Stomach smooth muscle (tissue), 2 donors: ENCODE measurements around the gene ILDR2.

Experiments used
- H3K27ac ChIP-seq: one replicate; pipeline ENCODE4 v1.7.0; 2013; ENCODE audit warnings: mild to moderate bottlenecking, low read length, inconsistent platforms
- H3K27me3 ChIP-seq, 2 donors: one replicate each; pipeline ENCODE4 v1.7.0; 2013; ENCODE audit warnings: low read length in 2 of 2; ENCODE audit not compliant: insufficient read depth in 2 of 2, control insufficient read depth in 1 of 2
- H3K36me3 ChIP-seq, 2 donors: one replicate each; pipeline ENCODE4 v1.7.0; 2013; ENCODE audit warnings: low read length in 2 of 2; ENCODE audit not compliant: control insufficient read depth in 2 of 2, insufficient read depth in 2 of 2
- H3K4me1 ChIP-seq: one replicate; pipeline ENCODE4 v1.7.0; 2013; ENCODE audit warnings: low read length; ENCODE audit not compliant: control insufficient read depth, insufficient read depth
- H3K4me3 ChIP-seq, 2 donors: one replicate each; pipeline ENCODE4 v1.7.0; 2013; ENCODE audit warnings: low read length in 2 of 2
- H3K9ac ChIP-seq, 2 donors: one replicate each; pipeline ENCODE4 v1.7.0; 2013; ENCODE audit warnings: low read length in 2 of 2, mild to moderate bottlenecking in 1 of 2
- H3K9me3 ChIP-seq, 2 donors: one replicate each; pipeline ENCODE4 v1.7.0; 2013; ENCODE audit warnings: low read length in 2 of 2; ENCODE audit not compliant: control insufficient read depth in 2 of 2
- donor health status: healthy.
- donor health status: Pancreatic carcinoma.

ILDR2 gene

DNA sequence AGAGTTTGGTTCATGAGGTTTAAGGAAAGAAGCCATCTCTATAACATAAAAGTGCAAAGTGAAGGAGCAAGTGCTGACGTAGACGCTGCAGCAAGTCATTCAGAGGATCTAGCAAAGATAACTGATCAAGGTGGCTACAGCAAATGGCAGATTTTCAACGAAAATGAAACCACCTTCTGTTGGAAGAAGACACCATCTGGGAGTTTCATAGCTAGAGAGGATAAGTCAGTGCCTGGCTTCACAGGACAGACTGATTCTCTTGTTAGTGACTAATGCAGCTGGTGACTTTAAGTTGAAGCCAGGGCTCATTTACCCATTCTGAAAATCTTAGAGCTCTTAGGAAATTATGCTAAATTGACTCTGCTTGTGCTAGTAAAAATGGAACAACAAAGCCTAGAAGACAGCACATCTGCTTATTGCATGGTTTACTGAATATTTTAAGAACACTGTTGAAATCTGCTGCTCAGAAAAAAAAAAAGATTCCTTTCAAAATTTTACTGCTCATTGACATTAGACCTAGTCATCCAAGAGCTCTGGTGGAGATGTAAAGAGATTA lies 24.2 kb upstream of the ILDR2 start:
- Histone ChIP-seq H3K4me3 (no peak overlapping the region), H3K27me3 (no peaks in the 10 kb centered on the region), H3K9ac (no peak overlapping the region), H3K36me3 (no peaks in the 10 kb centered on the region), H3K9me3 (no peaks in the 10 kb centered on the region), H3K27ac (no peak overlapping the region), H3K4me1 (no peaks in the 10 kb centered on the region)

DNA sequence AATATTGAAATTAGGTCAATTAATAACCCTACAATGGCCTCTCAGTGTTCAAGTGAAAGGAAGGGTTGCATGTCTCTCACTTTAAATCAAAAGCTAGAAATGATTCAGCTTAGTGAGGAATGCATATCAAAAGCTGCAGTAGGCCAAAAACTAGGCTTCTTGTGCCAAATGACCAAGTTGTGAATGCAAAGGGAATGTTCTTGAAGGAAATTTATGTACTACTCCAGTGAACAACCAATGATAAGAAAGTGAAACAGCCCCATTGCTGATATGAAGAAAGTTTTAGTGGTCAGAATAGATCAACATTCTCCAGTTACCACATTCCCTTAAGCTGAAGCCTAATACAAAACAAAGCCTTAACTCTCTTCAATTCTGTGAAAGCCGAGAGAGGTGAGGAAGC lies 23.7 kb upstream of the ILDR2 start:
- Histone ChIP-seq H3K27me3 (no peaks in the 10 kb centered on the region), H3K4me1 (no peaks in the 10 kb centered on the region), H3K27ac (no peak overlapping the region), H3K9ac (no peak overlapping the region), H3K4me3 (no peak overlapping the region), H3K9me3 (no peaks in the 10 kb centered on the region), H3K36me3 (no peaks in the 10 kb centered on the region)

DNA sequence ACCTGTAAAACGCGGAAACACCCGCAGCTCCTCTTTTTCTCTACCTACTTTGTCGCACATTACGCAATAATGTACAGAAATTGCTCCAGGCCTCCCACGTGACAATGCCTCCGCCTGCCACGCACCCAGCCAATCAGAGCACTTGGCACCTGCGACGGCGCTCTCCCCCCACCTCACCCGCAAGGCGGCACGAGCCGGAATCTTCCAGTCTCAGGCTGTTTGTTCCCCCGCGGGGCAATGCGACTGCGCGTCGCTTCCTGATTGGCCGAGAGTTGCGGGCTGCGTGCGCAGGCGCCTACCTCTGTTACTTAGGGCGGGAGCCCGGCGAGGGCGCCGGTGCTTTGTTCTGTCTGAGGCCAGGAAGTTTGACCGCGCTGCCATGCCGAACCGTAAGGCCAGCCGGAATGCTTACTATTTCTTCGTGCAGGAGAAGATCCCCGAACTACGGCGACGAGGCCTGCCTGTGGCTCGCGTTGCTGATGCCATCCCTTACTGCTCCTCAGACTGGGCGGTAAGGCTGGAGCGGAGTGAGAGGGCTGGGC lies 13.7 kb upstream of the ILDR2 start, which contains the start of gene MAEL:
MAEL (plus strand) TSS at position 307 of the 542 bp plus-strand sequence; CDS start at position 380, 73 bp downstream.
- no peak within 1 kb of the TSS for H3K4me3 ChIP-seq

DNA sequence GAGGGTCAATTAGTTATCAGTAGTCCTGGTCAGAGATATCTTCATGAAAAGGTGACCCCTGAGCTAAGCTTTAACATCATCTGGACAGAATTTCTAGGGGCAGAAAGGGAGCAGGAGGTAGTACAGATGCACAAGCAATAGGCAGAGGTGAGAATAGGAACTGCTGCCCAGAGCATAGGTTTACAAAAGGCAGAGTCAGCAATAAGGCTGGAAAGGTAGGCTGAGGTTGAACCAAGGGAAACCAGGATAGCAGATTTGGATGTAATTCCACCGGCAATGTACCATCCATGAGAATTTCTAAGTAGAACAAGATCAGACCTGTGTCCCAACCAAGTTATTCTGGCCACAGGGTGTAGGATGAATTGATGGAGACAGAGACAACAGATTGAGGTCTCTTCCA lies 6.2 kb upstream of the ILDR2 start:
- peaks cover under 1% of the 10 kb centered on the region for H3K4me1 ChIP-seq
- H3K36me3 ChIP-seq, result no peaks in the 10 kb centered on the region
- no peak overlapping the region for H3K9ac ChIP-seq
- H3K27ac ChIP-seq, result no peak overlapping the region
- no peaks in the 10 kb centered on the region for H3K27me3 ChIP-seq
- no peak overlapping the region for H3K4me3 ChIP-seq
- no peaks in the 10 kb centered on the region for H3K9me3 ChIP-seq

More for the DNA sequence above, 13.7 kb upstream of the ILDR2 start, which contains the start of gene MAEL:
- H3K9ac ChIP-seq, result no peak within 1 kb of the TSS
- H3K27me3 ChIP-seq, result no peaks in the 10 kb centered on the region
- H3K4me1 ChIP-seq, result no peaks in the 10 kb centered on the region
- no peaks in the 10 kb centered on the region for H3K36me3 ChIP-seq
- no peak within 1 kb of the TSS for H3K27ac ChIP-seq
- no peaks in the 10 kb centered on the region for H3K9me3 ChIP-seq

DNA sequence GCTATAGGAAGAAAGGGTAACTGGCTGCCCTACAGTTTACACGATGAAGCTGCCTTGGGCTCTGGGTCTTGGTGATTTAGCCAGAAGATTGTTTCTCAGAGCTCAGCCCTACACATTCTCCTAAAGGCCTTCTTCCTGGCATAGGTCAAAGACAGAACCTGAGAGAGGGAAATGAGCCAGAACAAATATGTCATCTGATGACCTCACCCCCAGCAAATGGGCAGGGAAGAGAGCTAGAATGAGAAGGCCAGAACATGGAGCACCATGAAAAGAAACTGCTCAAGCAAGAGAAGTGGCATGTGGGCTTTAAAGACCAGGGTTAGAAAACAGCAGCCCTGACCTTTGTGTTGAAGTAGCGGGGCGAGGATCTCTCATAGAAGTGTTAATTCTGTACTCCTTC lies 5.5 kb upstream of the ILDR2 start:
- Histone ChIP-seq H3K27ac (no peak overlapping the region), H3K36me3 (no peaks in the 10 kb centered on the region), H3K27me3 (no peaks in the 10 kb centered on the region)

DNA sequence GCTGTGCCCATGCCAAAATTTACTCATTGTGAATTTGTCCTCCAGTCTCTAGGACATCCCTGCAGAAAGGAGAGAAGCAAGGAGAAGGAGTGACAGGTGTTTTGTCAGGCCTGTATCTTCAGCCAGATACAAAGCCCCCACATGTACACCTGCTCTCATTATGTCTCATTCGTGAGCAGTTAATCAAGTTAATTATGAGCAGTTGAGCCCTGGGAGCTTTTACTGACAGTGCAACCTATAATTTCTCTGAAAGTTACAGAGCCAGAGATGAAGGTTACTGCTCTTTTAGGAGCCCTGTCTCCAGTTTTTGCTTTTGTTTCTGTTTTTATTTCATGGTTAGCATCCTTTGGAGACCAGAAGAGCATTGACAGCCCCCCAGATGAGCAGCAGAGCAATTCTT lies 5.0 kb upstream of the ILDR2 start:
- Histone ChIP-seq H3K4me3 (no peak overlapping the region), H3K27ac (no peak overlapping the region), H3K27me3 (no peaks in the 10 kb centered on the region), H3K9ac (no peak overlapping the region), H3K9me3 (no peaks in the 10 kb centered on the region), H3K36me3 (no peaks in the 10 kb centered on the region), H3K4me1 (peaks cover 4% of the 10 kb centered on the region)

More for the DNA sequence above, 5.5 kb upstream of the ILDR2 start:
- peaks cover 4% of the 10 kb centered on the region for H3K4me1 ChIP-seq
- no peak overlapping the region for H3K4me3 ChIP-seq
- no peaks in the 10 kb centered on the region for H3K9me3 ChIP-seq
- H3K9ac ChIP-seq, result no peak overlapping the region

DNA sequence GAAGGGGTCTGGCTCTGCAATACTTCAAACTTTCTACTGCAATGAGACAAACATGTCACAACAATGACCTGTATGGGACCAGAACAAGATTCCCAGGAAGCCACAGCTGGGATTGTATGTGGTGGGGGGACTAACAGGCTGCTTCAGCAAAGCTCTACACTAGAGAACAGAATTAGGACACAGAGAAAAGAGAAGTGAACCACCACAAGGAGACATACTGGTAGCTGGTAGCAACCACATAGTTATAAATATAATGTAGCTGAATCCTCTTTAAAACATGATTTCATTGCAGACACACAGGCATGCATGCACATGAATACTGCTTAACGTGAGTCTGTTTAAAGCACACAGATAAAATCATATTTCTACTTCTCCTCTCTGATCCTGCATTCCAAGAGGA lies 3.5 kb upstream of the ILDR2 start:
- Histone ChIP-seq H3K4me1 (peaks cover 14% of the 10 kb centered on the region), H3K4me3 (no peak overlapping the region), H3K27me3 (no peaks in the 10 kb centered on the region), H3K27ac (no peak overlapping the region), H3K9ac (no peak overlapping the region), H3K9me3 (no peaks in the 10 kb centered on the region), H3K36me3 (no peaks in the 10 kb centered on the region)

DNA sequence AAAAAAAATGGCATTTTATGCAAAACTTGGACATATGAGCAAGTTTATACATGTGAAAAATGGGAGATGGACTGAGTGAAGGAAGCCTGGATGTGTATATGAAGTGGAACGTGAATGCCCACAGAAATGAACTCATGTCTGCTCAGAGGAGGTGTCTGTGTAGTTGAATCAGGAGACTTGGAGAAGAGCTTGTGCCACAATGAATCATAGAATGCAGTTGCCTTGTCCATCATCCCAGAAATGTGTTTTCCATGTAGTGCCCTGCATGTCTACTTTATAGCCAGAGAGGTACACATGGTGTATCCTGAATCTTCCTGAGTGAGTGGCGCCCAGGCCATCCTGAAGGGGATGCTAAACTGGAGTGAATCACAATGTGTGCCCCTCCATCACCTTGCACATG lies 2.6 kb upstream of the ILDR2 start:
- Histone ChIP-seq H3K9me3 (no peaks in the 10 kb centered on the region), H3K4me1 (peaks cover 14% of the 10 kb centered on the region), H3K9ac (no peak overlapping the region), H3K36me3 (no peaks in the 10 kb centered on the region), H3K27me3 (no peaks in the 10 kb centered on the region), H3K27ac (no peak overlapping the region), H3K4me3 (no peak overlapping the region)

DNA sequence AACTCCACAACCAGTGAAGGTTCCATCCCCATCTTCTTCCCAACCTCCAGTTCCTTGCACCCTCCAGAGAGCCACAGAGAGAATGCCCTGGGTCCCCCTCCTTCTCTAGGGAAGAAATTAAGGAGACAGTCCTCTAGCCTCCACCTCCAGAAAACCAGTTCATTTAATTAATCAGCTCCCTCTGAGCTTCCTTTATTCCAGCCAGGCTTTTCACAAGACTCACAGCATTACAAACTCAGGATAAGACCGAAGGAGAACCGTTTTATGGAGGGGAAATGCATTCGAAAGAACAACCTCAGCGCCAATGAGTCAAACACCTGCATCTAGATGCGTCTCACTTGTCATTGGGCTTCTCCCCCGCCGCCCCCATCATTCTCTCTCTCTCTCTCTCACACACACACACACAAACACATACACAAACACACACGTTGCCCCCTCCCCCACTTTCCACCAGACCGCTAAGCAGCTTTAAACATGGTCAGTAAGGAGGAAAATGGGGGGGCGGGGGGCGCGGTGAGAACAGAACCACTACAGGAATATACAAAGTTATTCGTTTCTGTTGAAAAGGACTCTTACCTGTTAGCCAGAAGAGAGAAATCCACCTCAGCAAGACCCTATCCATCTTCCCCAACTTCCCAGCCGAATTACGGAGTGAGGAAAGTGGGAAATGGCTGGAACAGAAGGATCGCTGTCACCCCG lies 544 bp downstream of the ILDR2 start:
- peak overlapping the region; percentile 59 to 69 for H3K9ac ChIP-seq
- H3K9me3 ChIP-seq, result no peaks in the 10 kb centered on the region
- peaks cover 14% of the 10 kb centered on the region for H3K4me1 ChIP-seq
- H3K36me3 ChIP-seq, result no peaks in the 10 kb centered on the region
- H3K4me3 ChIP-seq, result peak overlapping the region; percentile 69 to 79
- peak overlapping the region; percentile 11 for H3K27ac ChIP-seq
- no peaks in the 10 kb centered on the region for H3K27me3 ChIP-seq

DNA sequence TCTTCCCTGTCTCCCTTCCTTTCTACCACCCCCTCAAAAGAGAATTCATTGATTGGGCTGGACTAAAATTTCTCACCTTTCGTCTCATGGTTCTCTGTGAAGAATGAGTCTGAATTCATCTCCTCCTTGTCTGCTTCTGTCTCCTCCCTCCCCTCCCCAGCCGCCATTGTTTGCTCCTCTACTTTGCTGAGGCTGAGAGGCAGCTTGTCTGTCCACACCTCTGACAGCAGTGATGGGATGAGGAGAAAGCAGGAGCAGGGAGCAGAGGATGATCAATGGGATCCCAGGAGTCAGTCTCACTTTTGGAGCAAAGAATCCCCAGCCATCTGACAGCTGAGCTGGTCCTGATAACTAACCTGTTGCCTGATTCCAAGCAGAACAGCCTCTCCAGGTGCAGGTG lies 2.5 kb downstream of the ILDR2 start:
- no peak overlapping the region for H3K4me3 ChIP-seq
- H3K9ac ChIP-seq, result no peak overlapping the region
- H3K36me3 ChIP-seq, result no peaks in the 10 kb centered on the region
- H3K9me3 ChIP-seq, result no peaks in the 10 kb centered on the region
- no peak overlapping the region for H3K27ac ChIP-seq
- peaks cover 14% of the 10 kb centered on the region for H3K4me1 ChIP-seq
- H3K27me3 ChIP-seq, result no peaks in the 10 kb centered on the region

DNA sequence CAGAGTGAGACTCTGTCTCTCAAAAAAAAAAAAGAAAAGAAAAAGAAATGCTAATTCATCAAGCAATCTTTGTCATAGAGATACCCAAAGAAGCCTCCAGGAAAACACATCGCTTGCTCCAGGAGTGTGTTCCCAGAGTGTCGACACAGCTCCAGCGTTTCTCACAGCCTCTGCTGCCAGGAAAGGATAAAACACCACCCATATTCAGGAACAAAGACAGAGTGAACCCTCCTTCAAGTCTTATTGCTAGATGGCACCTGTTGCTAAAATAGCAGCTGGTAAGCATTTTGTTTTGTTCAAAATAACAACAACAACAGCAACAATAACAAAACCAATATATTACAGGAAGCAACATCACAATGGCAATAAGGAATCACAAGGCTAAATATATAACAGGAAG lies 3.1 kb downstream of the ILDR2 start:
- no peaks in the 10 kb centered on the region for H3K27me3 ChIP-seq

More for the DNA sequence above, 3.1 kb downstream of the ILDR2 start:
- Histone ChIP-seq H3K4me1 (peaks cover 14% of the 10 kb centered on the region), H3K9ac (no peak overlapping the region), H3K36me3 (no peaks in the 10 kb centered on the region), H3K27ac (no peak overlapping the region), H3K9me3 (no peaks in the 10 kb centered on the region), H3K4me3 (no peak overlapping the region)
